ENCODE data around the gene NRG2. TPM values are rescaled to one million over a fixed set of nuclear protein-coding genes. Genes with fewer than 3 reads are reported as not detected.

NRG2 gene
- total RNA-seq, 2 donors from 2014 or later, result not detected

DNA sequence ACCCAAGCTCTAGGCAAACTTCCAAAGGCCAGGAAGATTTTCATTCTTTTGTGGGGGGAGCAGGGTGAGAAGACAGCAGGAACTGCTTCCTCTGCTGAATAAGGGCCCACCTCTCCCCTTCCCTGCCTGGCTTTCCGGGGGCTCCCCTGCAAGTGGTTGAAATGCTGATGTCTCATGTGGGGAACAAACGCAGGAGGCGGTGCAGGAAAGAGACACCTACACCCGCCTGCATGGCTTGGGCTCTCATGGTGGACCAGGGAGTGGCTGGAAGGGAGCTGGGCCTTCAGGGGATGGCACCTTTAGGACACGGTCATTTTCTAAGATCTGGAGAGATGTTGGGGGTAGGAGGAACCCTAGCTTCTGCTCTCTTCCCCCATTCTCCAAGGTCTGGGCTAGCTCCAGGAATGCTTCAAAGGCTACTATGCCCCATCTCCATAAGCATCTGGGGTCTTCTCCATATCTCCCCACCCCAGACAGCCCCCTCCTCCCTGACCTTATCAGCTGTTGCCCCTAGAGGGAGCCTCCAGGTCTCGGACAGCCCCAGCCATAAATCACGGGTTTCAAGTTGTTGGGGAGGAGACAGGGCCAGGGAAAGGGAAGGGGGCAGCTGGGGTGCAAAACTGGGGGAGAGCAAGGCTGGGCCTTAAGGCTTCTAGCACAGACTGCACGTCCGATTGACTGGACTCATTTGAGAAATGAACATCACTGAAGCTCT is 170.9 kb downstream of the NRG2 start:
- H3K36me3 Mint-ChIP-seq, result no peaks in the 10 kb centered on the region
- ATAC-seq (no peak), DNase-seq (ENCODE audit: low spot score) (no peak)
- H3K27me3 Mint-ChIP-seq, result peaks cover 8 to 15% of the 10 kb centered on the region in 2 donors
- H3K4me3 Mint-ChIP-seq, result no peak overlapping the region
- H3K9me3 Mint-ChIP-seq, result no peaks in the 10 kb centered on the region
- H3K4me1 Mint-ChIP-seq (ENCODE audit: low read depth in 2 of 2), result peaks cover 0 to 3% of the 10 kb centered on the region in 2 donors
- H3K27ac Mint-ChIP-seq, result no peak overlapping the region

GRCh38 chr5:139871614-139872013 is 171.5 kb downstream of the NRG2 start:
- DNase-seq (ENCODE audit: low spot score), result no peak
- no peaks in the 10 kb centered on the region for H3K36me3 Mint-ChIP-seq
- H3K27me3 Mint-ChIP-seq, result peaks cover 12 to 18% of the 10 kb centered on the region in 2 donors
- H3K4me3 Mint-ChIP-seq, result no peak overlapping the region
- H3K27ac Mint-ChIP-seq, result no peak overlapping the region
- no peaks in the 10 kb centered on the region for H3K9me3 Mint-ChIP-seq
- H3K4me1 Mint-ChIP-seq (ENCODE audit: low read depth in 2 of 2), result no peaks in the 10 kb centered on the region
- ATAC-seq, result no peak

DNA sequence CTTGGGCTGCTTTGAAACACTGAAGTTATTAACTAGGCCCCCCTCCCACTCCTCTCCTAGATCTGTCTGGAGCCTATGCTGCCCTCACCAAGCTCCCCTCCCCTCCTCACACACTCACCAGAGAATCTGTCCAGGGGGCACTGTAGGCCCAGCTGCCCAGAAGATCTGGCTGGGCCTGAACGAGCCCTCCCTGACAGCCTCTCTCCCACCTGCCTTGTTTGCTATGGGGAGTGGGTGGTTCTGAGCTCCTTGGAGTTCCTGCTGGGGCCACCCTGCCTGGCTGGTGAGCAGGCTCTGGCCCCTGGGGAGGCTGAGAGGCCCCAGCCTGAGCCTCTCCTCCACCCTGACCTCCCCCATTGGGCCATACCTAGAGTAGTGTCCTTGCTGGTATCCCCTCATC is 172.4 kb downstream of the NRG2 start:
- Mint-ChIP-seq H3K4me3 (no peak overlapping the region), H3K27me3 (peaks cover 13 to 23% of the 10 kb centered on the region in 2 donors), H3K27ac (no peak overlapping the region), H3K9me3 (no peaks in the 10 kb centered on the region), H3K4me1 (ENCODE audit: low read depth in 2 of 2) (no peaks in the 10 kb centered on the region), H3K36me3 (no peaks in the 10 kb centered on the region)
- no peak for DNase-seq (ENCODE audit: low spot score)
- peak in 1 of 2 donors; percentile 47 for ATAC-seq

DNA sequence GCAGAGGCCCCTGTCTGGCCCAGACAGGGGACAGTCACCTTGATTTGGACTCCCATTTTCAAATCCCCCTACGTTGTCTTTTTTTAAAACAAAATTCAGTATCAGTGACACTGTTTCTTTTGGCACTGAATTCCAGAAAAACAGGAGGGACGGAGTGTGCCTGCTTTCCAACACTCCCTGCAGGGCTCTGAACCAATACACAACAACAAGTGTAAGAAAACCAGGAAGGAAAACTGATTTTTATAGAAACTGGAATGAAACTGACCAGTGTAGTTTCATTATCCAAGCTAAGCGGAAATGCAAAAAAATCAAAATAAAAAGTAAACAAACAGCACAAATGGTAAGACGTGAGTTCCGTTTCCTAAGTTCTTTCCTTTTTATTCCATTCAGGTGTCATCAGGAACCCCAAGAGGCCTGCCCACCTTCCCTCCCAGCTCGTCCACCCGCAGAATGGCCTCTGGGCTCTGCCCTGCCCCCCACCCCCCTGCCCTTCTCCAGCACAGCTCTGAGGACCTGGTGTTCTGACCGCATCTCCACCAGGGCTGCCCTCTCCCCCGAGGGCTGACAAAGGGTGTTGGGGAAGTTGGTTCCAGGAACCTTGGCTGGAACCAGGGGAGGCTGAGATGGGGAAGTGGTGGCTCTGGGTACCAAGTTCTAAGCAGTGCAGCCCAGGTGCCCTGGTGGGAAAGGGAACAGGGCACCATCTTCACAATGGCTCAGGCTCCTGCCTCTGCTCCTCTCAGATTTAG is 173.9 kb downstream of the NRG2 start:
- no peaks in the 10 kb centered on the region for H3K9me3 Mint-ChIP-seq
- H3K36me3 Mint-ChIP-seq, result no peaks in the 10 kb centered on the region
- H3K27me3 Mint-ChIP-seq, result peaks cover 9 to 23% of the 10 kb centered on the region in 2 donors
- DNase-seq (ENCODE audit: low spot score) (no peak), ATAC-seq (no peak)
- H3K4me1 Mint-ChIP-seq (ENCODE audit: low read depth in 2 of 2), result no peaks in the 10 kb centered on the region
- no peak overlapping the region for H3K27ac Mint-ChIP-seq
- H3K4me3 Mint-ChIP-seq, result no peak overlapping the region

- Mint-ChIP-seq H3K27ac (no peak overlapping the region), H3K9me3 (no peaks in the 10 kb centered on the region), H3K27me3 (peaks cover 7 to 16% of the 10 kb centered on the region in 2 donors), H3K4me1 (ENCODE audit: low read depth in 2 of 2) (no peaks in the 10 kb centered on the region), H3K36me3 (no peaks in the 10 kb centered on the region), H3K4me3 (no peak overlapping the region)
- DNase-seq (ENCODE audit: low spot score), result no peak
- no peak for ATAC-seq
Observed at GRCh38 chr5:139867581-139867980, 175.5 kb downstream of the NRG2 start.

DNA sequence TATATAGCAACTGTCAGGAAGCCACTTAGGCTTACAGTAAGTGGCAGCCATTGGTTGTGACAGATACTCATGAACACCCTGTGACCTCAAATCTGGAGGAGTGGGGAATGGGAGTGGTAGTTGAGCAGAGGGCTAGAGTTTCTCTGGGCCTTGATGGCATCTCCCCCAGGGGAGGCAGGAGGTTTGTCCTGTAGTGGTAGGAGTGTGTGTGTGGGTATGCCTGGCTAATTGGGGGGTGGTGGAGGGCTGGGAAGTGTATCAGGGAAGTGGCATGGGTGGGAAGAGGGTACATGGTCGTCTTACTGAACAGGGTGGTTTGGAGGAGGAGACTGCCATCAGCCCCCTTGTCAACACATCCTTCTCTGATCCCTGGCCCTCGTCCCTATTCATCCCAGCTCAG is 176.0 kb downstream of the NRG2 start:
- Mint-ChIP-seq H3K36me3 (no peaks in the 10 kb centered on the region), H3K4me1 (ENCODE audit: low read depth in 2 of 2) (no peaks in the 10 kb centered on the region), H3K9me3 (no peaks in the 10 kb centered on the region), H3K4me3 (no peak overlapping the region), H3K27me3 (peaks cover 7 to 16% of the 10 kb centered on the region in 2 donors), H3K27ac (no peak overlapping the region)
- ATAC-seq (no peak), DNase-seq (ENCODE audit: low spot score) (no peak)

- H3K4me1 Mint-ChIP-seq (ENCODE audit: low read depth in 2 of 2), result no peaks in the 10 kb centered on the region
- no peaks in the 10 kb centered on the region for H3K9me3 Mint-ChIP-seq
- no peak for ATAC-seq
- no peak overlapping the region for H3K27ac Mint-ChIP-seq
- no peak for DNase-seq (ENCODE audit: low spot score)
- no peak overlapping the region for H3K4me3 Mint-ChIP-seq
- no peaks in the 10 kb centered on the region for H3K36me3 Mint-ChIP-seq
- H3K27me3 Mint-ChIP-seq, result peaks cover 7 to 16% of the 10 kb centered on the region in 2 donors
Observed at GRCh38 chr5:139864716-139865483, 178.2 kb downstream of the NRG2 start.

GRCh38 chr5:139863855-139864558 is 179.1 kb downstream of the NRG2 start:
- Mint-ChIP-seq H3K4me3 (no peak overlapping the region), H3K4me1 (ENCODE audit: low read depth in 2 of 2) (no peaks in the 10 kb centered on the region), H3K36me3 (no peaks in the 10 kb centered on the region), H3K27me3 (peaks cover 7 to 16% of the 10 kb centered on the region in 2 donors), H3K9me3 (no peaks in the 10 kb centered on the region), H3K27ac (no peak overlapping the region)
- DNase-seq (ENCODE audit: low spot score) (peak; percentile 76), ATAC-seq (peak; percentile 58 to 68)

- Mint-ChIP-seq H3K36me3 (no peaks in the 10 kb centered on the region), H3K27me3 (peaks cover 7 to 16% of the 10 kb centered on the region in 2 donors), H3K4me3 (no peak overlapping the region), H3K9me3 (no peaks in the 10 kb centered on the region), H3K4me1 (ENCODE audit: low read depth in 2 of 2) (no peaks in the 10 kb centered on the region), H3K27ac (no peak overlapping the region)
- DNase-seq (ENCODE audit: low spot score) (no peak), ATAC-seq (no peak)
Observed at GRCh38 chr5:139863361-139863760, 179.7 kb downstream of the NRG2 start.

GRCh38 chr5:139862803-139863202 is 180.3 kb downstream of the NRG2 start:
- ATAC-seq, result no peak
- peaks cover 7 to 16% of the 10 kb centered on the region in 2 donors for H3K27me3 Mint-ChIP-seq
- no peak overlapping the region for H3K4me3 Mint-ChIP-seq
- no peak overlapping the region for H3K27ac Mint-ChIP-seq
- H3K9me3 Mint-ChIP-seq, result no peaks in the 10 kb centered on the region
- DNase-seq (ENCODE audit: low spot score), result no peak
- H3K36me3 Mint-ChIP-seq, result no peaks in the 10 kb centered on the region
- no peaks in the 10 kb centered on the region for H3K4me1 Mint-ChIP-seq (ENCODE audit: low read depth in 2 of 2)

GRCh38 chr5:139862313-139862712 is 180.8 kb downstream of the NRG2 start:
- H3K9me3 Mint-ChIP-seq, result no peaks in the 10 kb centered on the region
- peaks cover 5 to 16% of the 10 kb centered on the region in 2 donors for H3K27me3 Mint-ChIP-seq
- H3K4me1 Mint-ChIP-seq (ENCODE audit: low read depth in 2 of 2), result no peaks in the 10 kb centered on the region
- H3K27ac Mint-ChIP-seq, result no peak overlapping the region
- DNase-seq (ENCODE audit: low spot score), result no peak
- H3K36me3 Mint-ChIP-seq, result no peaks in the 10 kb centered on the region
- peak; percentile 9 to 57 for ATAC-seq
- H3K4me3 Mint-ChIP-seq, result no peak overlapping the region

- peaks cover 4 to 14% of the 10 kb centered on the region in 2 donors for H3K27me3 Mint-ChIP-seq
- H3K27ac Mint-ChIP-seq, result no peak overlapping the region
- H3K4me3 Mint-ChIP-seq, result no peak overlapping the region
- no peak for DNase-seq (ENCODE audit: low spot score)
- no peaks in the 10 kb centered on the region for H3K36me3 Mint-ChIP-seq
- H3K4me1 Mint-ChIP-seq (ENCODE audit: low read depth in 2 of 2), result no peaks in the 10 kb centered on the region
- H3K9me3 Mint-ChIP-seq, result no peaks in the 10 kb centered on the region
- ATAC-seq, result no peak
Observed at GRCh38 chr5:139861889-139862207, 181.3 kb downstream of the NRG2 start.

DNA sequence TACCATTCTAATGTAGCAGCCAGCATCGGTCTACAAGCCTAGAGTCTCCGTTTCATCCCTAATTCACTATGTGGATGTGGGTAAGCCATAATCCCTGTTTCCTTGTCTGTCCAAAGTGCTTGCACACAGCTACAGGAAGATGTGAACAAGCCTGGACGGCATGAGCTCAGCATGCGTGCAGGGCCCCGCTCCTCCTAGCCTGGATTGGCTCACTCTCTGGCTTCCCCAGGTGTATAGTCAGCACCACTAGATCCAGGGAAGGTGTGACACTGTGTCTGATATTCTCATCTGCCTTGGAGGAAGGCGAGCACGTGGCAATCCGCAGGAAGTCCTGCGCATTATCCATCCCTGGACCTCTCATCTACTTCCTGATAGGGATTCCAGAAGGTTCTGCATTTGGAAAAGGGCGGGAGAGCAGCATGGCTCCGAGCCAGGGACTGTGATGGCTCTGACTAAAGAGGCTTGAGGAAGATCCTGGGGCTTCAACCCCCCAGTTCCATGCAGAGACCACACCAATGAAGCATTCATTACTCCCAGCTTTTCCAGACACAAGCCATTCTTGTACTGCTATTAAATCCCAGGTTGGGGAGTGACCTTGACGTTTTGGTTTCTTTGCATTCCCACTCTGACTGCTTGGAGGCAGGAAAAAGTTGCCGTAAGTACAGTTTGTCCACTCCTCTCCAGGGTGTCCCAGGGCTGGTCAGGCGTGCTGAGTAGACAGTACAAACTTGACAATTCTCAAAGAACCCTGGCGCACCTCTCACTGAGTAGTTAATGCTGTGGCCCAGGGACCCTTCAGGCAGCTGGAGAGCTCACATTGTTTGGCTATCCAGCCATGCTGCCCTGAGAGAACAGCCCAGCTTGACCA is 181.8 kb downstream of the NRG2 start:
- ATAC-seq (no peak), DNase-seq (ENCODE audit: low spot score) (no peak)
- H3K27ac Mint-ChIP-seq, result no peak overlapping the region
- H3K36me3 Mint-ChIP-seq, result no peaks in the 10 kb centered on the region
- peaks cover 0 to 9% of the 10 kb centered on the region in 2 donors for H3K27me3 Mint-ChIP-seq
- no peaks in the 10 kb centered on the region for H3K4me1 Mint-ChIP-seq (ENCODE audit: low read depth in 2 of 2)
- no peak overlapping the region for H3K4me3 Mint-ChIP-seq
- no peaks in the 10 kb centered on the region for H3K9me3 Mint-ChIP-seq
